HFF-Myc (cell line): Measurements from ENCODE around the gene CST3.
"Not testable (repeated sequence)": the region's sequence is repeated elsewhere in the genome, so short reads cannot be mapped to it uniquely, and the experiment has no call there.

Experiments used
- DNase-seq: peaks from one replicate; pipeline ENCODE4 v3.0.0-alpha.2; 2011; ENCODE audit warnings: low read depth; ENCODE audit errors: extremely low read depth
- H3K4me3 ChIP-seq: replicated peaks from 2 replicates; pipeline ENCODE4 v1.5.1; 2011; ENCODE audit warnings: low read depth, mild to moderate bottlenecking, control low read depth, low read length
- CTCF ChIP-seq: IDR thresholded peaks from 2 replicates; pipeline ENCODE4 v1.5.1; 2012; ENCODE audit warnings: mild to moderate bottlenecking, low read depth, low read length, control low read depth; ENCODE audit errors: missing control alignments

The CST3 gene

GRCh38 chr20:23662276-23662870 is 24.6 kb upstream of the CST3 start:
- DNase-seq: no peak
- no peak for TF ChIP-seq CTCF
- H3K4me3 ChIP-seq: no peak overlapping the region

- TF ChIP-seq CTCF: no peak
- H3K4me3 ChIP-seq: no peak overlapping the region
- DNase-seq: no peak
These were observed 23.3 kb upstream of the CST3 start for GRCh38 chr20:23661002-23661429.

GRCh38 chr20:23659989-23660837 is 22.5 kb upstream of the CST3 start:
- TF ChIP-seq CTCF: no peak
- DNase-seq: no peak
- no peak overlapping the region for H3K4me3 ChIP-seq

- not testable (repeated sequence) for DNase-seq
These were observed 21.8 kb upstream of the CST3 start for GRCh38 chr20:23659610-23659988.

GRCh38 chr20:23658989-23659609 is 21.3 kb upstream of the CST3 start:
- no peak overlapping the region for H3K4me3 ChIP-seq

More at GRCh38 chr20:23659610-23659988, 21.8 kb upstream of the CST3 start:
- not testable (repeated sequence) for H3K4me3 ChIP-seq

GRCh38 chr20:23658336-23658735 is 20.6 kb upstream of the CST3 start:
- no peak overlapping the region for H3K4me3 ChIP-seq
- TF ChIP-seq CTCF: no peak
- no peak for DNase-seq

More at GRCh38 chr20:23658989-23659609, 21.3 kb upstream of the CST3 start:
- DNase-seq: no peak
- TF ChIP-seq CTCF: no peak

GRCh38 chr20:23657202-23657601 is 19.4 kb upstream of the CST3 start:
- no peak for TF ChIP-seq CTCF
- no peak for DNase-seq
- no peak overlapping the region for H3K4me3 ChIP-seq
